Suprapubic skin (tissue), 4 donors: ENCODE results near the gene COQ9. TPM values are rescaled to one million over a fixed set of nuclear protein-coding genes. Genes with fewer than 3 reads are reported as not detected.

Source experiments
- DNase-seq, 2 donors: peaks; one replicate each; pipeline ENCODE4 v3.0.0-alpha.2; 2019; ENCODE audit warnings: low spot score in 2 of 2
- H3K27ac ChIP-seq: fragments of 200-600 bp; sonication (generic); one replicate; pipeline ENCODE4 v1.5.1; 2019
- H3K27me3 ChIP-seq: fragments of 200-600 bp; sonication (generic); one replicate; pipeline ENCODE4 v1.5.1; 2019
- H3K36me3 ChIP-seq: fragments of 200-600 bp; sonication (generic); one replicate; pipeline ENCODE4 v1.5.1; 2019
- H3K4me1 ChIP-seq: fragments of 200-600 bp; sonication (generic); one replicate; pipeline ENCODE4 v1.5.1; 2019
- H3K4me3 ChIP-seq: fragments of 200-600 bp; sonication (generic); one replicate; pipeline ENCODE4 v1.5.1; 2019; ENCODE audit warnings: mild to moderate bottlenecking
- H3K9me3 ChIP-seq: fragments of 200-600 bp; sonication (generic); one replicate; pipeline ENCODE4 v1.5.1; 2019
- EP300 ChIP-seq: sonication (generic); formaldehyde crosslinking; IDR thresholded peaks from one replicate; pipeline ENCODE4 v1.6.1; 2017; ENCODE audit warnings: antibody characterized with exemption
- POLR2A ChIP-seq, 2 donors: fragments of 450-650 bp; IDR thresholded peaks; one replicate each; pipeline ENCODE4 v1.6.1; 2017; ENCODE audit warnings: antibody characterized with exemption in 2 of 2, mild to moderate bottlenecking in 2 of 2, moderate library complexity in 2 of 2
- POLR2AphosphoS5 ChIP-seq, 3 donors: sonication (generic); formaldehyde crosslinking; IDR thresholded peaks; one replicate each; pipeline ENCODE4 v1.6.1; 2017; ENCODE audit warnings: antibody characterized with exemption in 3 of 3
- WGBS: methylation state at CpG from one replicate; pipeline ENCODE4 v1.1.5; 2018; 5-methylcytosine and 5-hydroxymethylcytosine counted together
- total RNA-seq, 4 donors: library from RNA; depleted of rRNA; stranded (reverse); fragments of >200 nt; gene quantifications; one replicate each; pipeline ENCODE4 v1.1.0, GENCODE V29; 2016
- TF ChIP-seq, protein P1 (sequence below), 2 donors: fragments of 200-600 bp in 1 of 2; fragments of 450-650 bp in 1 of 2; sonication (generic) in 1 of 2; IDR thresholded peaks; one replicate each; pipeline ENCODE4 v1.5.1; 2016 to 2019; ENCODE audit warnings: antibody characterized with exemption in 2 of 2, mild to moderate bottlenecking in 1 of 2, moderate library complexity in 1 of 2

Gene COQ9
- total RNA-seq, 4 donors from 2014 or later = 45.7 to 60.1 (median 48.8) TPM

DNA sequence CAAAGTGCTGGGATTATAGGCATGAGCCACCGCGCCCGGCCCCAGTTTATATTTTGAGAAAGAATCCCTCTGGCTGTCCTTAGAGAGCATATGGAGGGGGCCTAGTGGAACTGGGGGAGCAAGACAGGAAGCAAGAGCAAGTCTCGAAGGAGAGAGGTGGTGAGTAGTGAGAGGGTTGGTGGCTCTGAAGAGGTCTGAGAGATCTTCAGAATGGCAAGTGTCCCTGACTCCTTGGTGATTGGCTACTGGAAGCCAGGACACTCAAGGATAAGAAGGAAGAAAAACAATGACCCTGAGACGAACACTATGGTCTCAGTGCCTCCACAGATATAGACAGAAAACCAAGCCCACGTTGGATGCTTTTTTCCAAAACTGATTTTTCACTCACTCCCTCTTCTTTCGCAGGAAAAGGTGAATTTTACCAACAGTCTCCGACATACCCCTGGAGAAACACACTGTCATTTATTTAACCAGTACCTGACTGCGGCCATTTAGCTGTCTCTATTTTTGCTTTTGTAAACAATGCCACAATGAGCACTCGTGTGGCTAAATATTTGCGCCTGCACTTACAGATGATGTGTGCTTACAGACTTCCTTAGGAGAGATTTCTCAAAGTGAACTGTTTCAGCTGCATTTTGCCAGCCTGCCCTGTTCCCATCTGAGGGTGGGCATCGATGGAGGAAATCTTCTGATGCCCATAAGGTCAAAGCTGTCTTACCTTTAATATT, 54.9 kb downstream of the COQ9 start:
- DNase-seq = no peak
- 85% methylated on average over 12 of the region's 12 CpGs for WGBS

DNA sequence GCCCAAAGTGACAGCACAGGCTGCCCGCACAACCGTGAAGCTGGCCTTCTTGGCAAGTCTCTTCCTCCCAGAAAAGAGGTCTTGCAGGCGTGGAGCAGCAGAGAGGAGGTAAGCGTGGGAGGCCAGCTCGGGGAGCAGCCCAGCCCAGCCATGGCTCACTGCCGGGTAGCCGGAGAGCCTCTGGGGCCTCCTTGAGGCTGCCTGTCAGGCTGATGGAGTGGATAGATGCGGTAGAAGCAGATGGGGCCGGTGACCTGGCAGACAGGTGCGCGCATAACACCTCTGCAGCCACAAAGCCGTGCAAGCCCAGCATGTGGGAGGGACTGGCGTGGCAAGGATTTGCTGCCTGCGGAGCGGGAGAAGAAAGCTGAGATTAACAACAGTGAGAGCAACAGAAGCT, 56.1 kb downstream of the COQ9 start:
- H3K9me3 ChIP-seq = no peaks in the 10 kb centered on the region
- H3K27ac ChIP-seq = no peak overlapping the region
- no peaks in the 10 kb centered on the region for H3K4me1 ChIP-seq
- no peaks in the 10 kb centered on the region for H3K27me3 ChIP-seq
- TF ChIP-seq POLR2AphosphoS5 (IDR thresholded peaks at IDR 0.05) (no peak), POLR2A (IDR thresholded peaks at IDR 0.05) (no peak), EP300 (no peak)
- TF ChIP-seq, protein P1, sequence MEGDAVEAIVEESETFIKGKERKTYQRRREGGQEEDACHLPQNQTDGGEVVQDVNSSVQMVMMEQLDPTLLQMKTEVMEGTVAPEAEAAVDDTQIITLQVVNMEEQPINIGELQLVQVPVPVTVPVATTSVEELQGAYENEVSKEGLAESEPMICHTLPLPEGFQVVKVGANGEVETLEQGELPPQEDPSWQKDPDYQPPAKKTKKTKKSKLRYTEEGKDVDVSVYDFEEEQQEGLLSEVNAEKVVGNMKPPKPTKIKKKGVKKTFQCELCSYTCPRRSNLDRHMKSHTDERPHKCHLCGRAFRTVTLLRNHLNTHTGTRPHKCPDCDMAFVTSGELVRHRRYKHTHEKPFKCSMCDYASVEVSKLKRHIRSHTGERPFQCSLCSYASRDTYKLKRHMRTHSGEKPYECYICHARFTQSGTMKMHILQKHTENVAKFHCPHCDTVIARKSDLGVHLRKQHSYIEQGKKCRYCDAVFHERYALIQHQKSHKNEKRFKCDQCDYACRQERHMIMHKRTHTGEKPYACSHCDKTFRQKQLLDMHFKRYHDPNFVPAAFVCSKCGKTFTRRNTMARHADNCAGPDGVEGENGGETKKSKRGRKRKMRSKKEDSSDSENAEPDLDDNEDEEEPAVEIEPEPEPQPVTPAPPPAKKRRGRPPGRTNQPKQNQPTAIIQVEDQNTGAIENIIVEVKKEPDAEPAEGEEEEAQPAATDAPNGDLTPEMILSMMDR (IDR thresholded peaks at IDR 0.05) = no peak
- no peak for DNase-seq
- WGBS = 70% methylated on average over 10 of the region's 15 CpGs
- H3K4me3 ChIP-seq = no peak overlapping the region
- H3K36me3 ChIP-seq = no peaks in the 10 kb centered on the region

More for the DNA sequence above, 54.9 kb downstream of the COQ9 start:
- Histone ChIP-seq H3K4me3 (no peak overlapping the region), H3K9me3 (no peaks in the 10 kb centered on the region), H3K27ac (no peak overlapping the region), H3K27me3 (no peaks in the 10 kb centered on the region), H3K36me3 (no peaks in the 10 kb centered on the region), H3K4me1 (no peaks in the 10 kb centered on the region)
- TF ChIP-seq EP300 (no peak), POLR2A (IDR thresholded peaks at IDR 0.05) (no peak), POLR2AphosphoS5 (IDR thresholded peaks at IDR 0.05) (no peak)
- TF ChIP-seq, protein P1 (IDR thresholded peaks at IDR 0.05) = no peak

DNA sequence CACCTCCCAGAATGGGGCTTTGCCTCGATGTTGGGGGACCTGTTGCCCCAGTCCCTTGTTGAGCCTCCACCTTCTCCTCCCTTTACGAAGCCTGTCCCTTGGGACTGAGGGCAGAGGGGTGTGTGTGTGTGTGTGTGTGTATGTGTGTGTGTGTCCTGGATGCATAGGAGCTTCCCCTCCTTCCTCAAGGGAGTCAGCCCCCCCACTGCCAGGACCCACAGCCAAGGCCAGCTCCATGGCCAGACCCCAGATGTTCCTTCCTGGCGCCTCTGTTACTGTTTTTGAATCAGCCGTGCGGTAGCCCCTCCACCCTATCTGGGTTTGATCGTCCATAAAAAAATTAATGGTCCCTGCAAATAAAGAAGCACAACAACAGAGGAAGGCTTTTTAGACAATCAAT, 56.7 kb downstream of the COQ9 start:
- H3K27me3 ChIP-seq = no peaks in the 10 kb centered on the region
- WGBS = 61% methylated on average over 5 of the region's 6 CpGs
- DNase-seq = no peak
- TF ChIP-seq POLR2AphosphoS5 (IDR thresholded peaks at IDR 0.05) (no peak), EP300 (no peak), POLR2A (IDR thresholded peaks at IDR 0.05) (no peak)
- TF ChIP-seq, protein P1 (IDR thresholded peaks at IDR 0.05) = no peak
- H3K27ac ChIP-seq = no peak overlapping the region
- no peaks in the 10 kb centered on the region for H3K4me1 ChIP-seq
- H3K9me3 ChIP-seq = no peaks in the 10 kb centered on the region
- H3K4me3 ChIP-seq = no peak overlapping the region
- no peaks in the 10 kb centered on the region for H3K36me3 ChIP-seq

DNA sequence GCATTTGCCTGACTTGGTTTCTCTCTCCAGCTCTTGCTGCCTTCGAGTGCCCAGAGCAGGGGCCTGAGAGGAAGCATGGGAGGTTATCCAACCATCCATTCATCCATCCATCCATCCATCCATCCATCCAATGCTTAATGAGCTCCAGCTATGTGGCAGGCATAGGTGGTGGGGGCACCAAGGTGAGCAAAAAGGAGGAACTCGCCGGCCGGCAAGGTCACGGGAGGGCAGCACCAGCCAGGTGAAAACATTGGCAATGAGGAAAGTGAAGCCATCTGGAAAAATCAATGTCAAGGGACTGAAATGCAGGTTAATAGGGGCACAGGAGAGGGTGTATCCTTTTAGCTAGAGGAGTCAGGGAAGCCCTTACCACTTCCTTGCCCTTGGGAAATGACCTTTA, 57.2 kb downstream of the COQ9 start:
- no peak for TF ChIP-seq POLR2AphosphoS5 (IDR thresholded peaks at IDR 0.05)
- TF ChIP-seq, protein P1 (IDR thresholded peaks at IDR 0.05) = no peak
- no peak for TF ChIP-seq EP300
- TF ChIP-seq POLR2A (IDR thresholded peaks at IDR 0.05) = no peak
- H3K36me3 ChIP-seq = no peaks in the 10 kb centered on the region
- 90% methylated on average over 5 of the region's 5 CpGs for WGBS
- no peaks in the 10 kb centered on the region for H3K4me1 ChIP-seq
- no peaks in the 10 kb centered on the region for H3K9me3 ChIP-seq
- no peak overlapping the region for H3K4me3 ChIP-seq
- H3K27ac ChIP-seq = no peak overlapping the region
- no peak for DNase-seq
- H3K27me3 ChIP-seq = no peaks in the 10 kb centered on the region

DNA sequence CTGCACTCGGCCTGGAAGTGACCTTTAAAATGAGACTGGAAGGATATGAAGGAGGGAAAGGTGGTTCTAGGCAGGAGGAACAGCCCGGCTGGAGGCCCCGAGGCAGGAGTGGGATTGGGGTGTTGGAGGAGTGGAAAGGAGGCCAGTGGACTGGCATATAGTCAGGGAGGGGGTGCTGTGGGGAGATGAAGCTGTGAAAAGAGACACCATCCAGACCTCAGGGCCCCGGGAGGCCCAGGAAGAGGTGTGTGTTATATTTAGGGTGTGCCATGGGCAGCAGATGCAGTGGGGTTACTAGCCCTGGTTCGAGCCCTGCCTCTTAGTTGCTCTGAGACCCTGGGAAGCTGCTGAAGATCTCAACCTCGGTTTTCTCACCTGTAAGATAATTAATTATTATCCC, 57.9 kb downstream of the COQ9 start:
- Histone ChIP-seq H3K4me1 (no peaks in the 10 kb centered on the region), H3K27ac (no peak overlapping the region), H3K27me3 (no peaks in the 10 kb centered on the region), H3K36me3 (no peaks in the 10 kb centered on the region), H3K9me3 (no peaks in the 10 kb centered on the region), H3K4me3 (no peak overlapping the region)
- DNase-seq = no peak
- TF ChIP-seq POLR2AphosphoS5 (IDR thresholded peaks at IDR 0.05) = no peak
- TF ChIP-seq EP300 = no peak
- TF ChIP-seq POLR2A (IDR thresholded peaks at IDR 0.05) = no peak
- TF ChIP-seq, protein P1 (IDR thresholded peaks at IDR 0.05) = no peak
- WGBS = 78% methylated on average over 6 of the region's 6 CpGs
